ENCODE data around the gene OR2M2.

GRCh38 chr1:248225537-248225936, 50.9 kb downstream of the OR2M2 start:
- TF ChIP-seq CTCF (IDR thresholded peaks at IDR 0.05) = no peak
- TF ChIP-seq EP300 (IDR thresholded peaks at IDR 0.05) = no peak

Data from tibial nerve (tissue), 4 donors.